GM10266 (cell line): ENCODE results near the gene SLC38A8.

Experiments used
- DNase-seq: peaks from one replicate; pipeline ENCODE4 v3.0.0; 2012; ENCODE audit errors: extremely low spot score
- TF ChIP-seq, protein P1 (sequence below): IDR thresholded peaks from 2 replicates; pipeline ENCODE4 v1.5.1; 2012; ENCODE audit warnings: mild to moderate bottlenecking, low read depth; ENCODE audit not compliant: control insufficient read depth, insufficient read depth; ENCODE audit errors: missing control alignments

The SLC38A8 gene

GRCh38 chr16:84085773-84086172 is 43.2 kb upstream of the SLC38A8 start:
- TF ChIP-seq, protein P1, sequence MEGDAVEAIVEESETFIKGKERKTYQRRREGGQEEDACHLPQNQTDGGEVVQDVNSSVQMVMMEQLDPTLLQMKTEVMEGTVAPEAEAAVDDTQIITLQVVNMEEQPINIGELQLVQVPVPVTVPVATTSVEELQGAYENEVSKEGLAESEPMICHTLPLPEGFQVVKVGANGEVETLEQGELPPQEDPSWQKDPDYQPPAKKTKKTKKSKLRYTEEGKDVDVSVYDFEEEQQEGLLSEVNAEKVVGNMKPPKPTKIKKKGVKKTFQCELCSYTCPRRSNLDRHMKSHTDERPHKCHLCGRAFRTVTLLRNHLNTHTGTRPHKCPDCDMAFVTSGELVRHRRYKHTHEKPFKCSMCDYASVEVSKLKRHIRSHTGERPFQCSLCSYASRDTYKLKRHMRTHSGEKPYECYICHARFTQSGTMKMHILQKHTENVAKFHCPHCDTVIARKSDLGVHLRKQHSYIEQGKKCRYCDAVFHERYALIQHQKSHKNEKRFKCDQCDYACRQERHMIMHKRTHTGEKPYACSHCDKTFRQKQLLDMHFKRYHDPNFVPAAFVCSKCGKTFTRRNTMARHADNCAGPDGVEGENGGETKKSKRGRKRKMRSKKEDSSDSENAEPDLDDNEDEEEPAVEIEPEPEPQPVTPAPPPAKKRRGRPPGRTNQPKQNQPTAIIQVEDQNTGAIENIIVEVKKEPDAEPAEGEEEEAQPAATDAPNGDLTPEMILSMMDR: no peak
- no peak for DNase-seq

- DNase-seq: no peak
- TF ChIP-seq, protein P1: no peak
Measured at GRCh38 chr16:84085271-84085667, 42.7 kb upstream of the SLC38A8 start.

DNA sequence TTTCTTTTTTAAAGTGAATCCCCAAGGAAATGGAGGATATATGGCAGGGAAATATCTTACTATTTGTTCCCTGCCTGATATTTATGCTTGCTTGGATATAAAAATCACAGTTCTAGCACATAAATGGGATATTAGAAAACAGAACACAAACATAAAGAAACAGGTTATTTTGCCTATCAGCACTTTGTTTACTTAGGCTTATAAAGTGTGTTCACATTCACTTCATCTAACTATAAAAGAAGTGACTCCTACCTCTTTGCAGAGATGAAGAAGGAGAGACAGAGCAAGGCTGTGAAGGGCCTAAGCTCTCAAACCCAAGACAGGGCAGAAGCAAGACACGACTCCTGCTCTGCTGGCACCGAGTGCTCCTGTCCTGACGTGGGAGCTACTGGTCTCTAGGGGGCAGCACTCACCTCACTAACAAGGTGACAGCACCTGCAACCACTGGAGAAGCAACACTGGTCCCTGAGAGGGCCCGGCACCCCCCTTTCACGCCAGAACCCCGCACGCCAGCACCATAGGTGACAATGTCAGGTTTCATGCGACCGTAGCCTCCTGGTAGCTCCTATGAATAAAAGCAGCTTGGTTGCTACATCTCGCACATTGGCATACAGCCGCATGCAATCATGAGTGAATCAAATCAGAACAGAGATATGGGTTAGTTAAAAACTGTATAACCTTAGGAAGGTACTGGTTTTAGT is 42.1 kb upstream of the SLC38A8 start:
- peak; percentile 79 for DNase-seq
- TF ChIP-seq, protein P1: peak; percentile 84

DNA sequence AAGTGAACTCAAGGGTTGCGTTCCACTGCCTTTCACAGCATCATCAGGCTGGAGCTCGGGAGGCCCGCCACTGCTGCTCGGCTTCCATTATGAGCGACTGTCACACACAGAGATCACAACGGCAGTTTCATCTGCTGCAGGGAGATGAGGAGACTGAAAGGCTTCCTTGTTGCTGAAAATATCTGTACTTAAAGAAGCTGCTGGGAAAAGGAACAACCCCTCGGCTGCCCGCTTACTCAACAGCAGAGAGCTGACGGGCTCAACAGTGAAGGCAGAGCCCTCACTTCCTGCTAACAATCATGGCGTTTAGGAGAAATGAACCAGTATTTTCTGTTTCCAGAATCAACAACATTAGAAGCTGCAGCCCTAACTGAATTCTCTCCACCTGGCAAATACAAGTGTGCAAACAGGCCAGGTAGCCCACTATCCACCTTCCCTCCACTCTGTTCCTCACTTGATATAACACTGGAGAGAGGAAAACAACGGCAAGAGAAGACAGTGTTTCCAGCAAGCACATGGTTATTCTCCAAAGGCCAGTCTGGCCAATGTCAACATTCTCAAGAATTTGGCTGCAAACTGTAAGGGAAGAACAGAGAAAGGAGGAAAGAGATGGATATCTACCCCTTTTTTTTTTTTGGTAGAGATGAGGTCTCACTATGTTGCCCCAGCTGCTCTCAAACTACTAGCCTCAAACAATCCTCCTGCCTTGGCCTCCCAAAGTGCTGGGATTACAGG is 40.4 kb upstream of the SLC38A8 start:
- TF ChIP-seq, protein P1: no peak
- no peak for DNase-seq

DNA sequence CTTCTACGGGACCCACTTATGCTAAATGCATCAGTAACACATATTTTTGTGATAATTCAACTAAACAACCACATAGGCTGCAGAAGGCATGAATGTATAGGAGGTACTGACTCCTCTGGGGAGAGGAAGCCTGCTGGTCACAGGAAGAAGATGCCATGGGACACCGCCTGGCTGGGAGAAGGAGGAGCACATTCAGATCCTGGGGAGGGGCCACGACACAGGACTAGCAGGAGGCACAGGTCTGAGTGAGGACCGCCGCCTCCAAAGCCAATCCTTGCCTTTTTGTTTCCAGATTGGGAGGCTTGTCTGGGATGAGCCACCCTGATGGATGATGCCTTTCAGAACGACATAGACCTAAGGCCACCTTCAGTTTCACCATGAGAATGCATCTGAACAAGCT is 39.5 kb upstream of the SLC38A8 start:
- no peak for DNase-seq
- TF ChIP-seq, protein P1: no peak

DNA sequence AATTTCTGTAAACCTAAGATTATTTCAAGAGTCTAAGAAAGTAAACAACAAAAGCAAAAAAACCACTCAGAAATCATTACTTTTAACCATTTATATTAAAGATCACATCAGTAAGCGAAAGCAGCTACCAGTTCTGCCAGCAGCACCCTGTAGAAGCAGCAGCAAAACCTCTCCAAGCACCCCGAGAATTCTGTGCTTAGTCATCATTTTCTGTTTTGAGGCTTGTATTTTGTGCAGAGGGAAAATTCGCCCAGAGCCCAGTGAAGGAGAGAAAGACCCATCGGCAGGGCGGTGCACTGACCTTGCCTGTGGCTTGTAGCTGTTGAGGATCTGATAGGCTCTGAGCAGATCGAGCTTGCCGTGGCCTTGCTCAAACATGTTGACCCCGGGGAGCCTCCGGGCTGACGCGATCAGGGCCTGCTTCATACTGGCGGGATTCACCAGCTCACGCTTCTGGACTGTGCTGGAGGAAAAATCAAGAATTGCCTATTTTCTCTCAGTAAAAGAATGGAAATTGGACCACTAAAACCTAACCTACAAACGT is 38.9 kb upstream of the SLC38A8 start:
- TF ChIP-seq, protein P1: no peak

GRCh38 chr16:84080813-84081212 is 38.2 kb upstream of the SLC38A8 start:
- no peak for DNase-seq
- TF ChIP-seq, protein P1: no peak

More for the DNA sequence above, 38.9 kb upstream of the SLC38A8 start:
- DNase-seq: no peak
